Astrocyte of the cerebellum (primary cell): Measurements from ENCODE around the gene ACOT7.

ENCODE experiments used
- DNase-seq: peaks from one replicate; pipeline ENCODE4 v3.0.0-alpha.2; 2011; ENCODE audit warnings: low read depth
- H3K4me3 ChIP-seq: 2 replicates; pipeline ENCODE4 v1.5.1; 2011; ENCODE audit warnings: mild to moderate bottlenecking, low read depth, low read length, moderate library complexity
- CTCF ChIP-seq: IDR thresholded peaks from 2 replicates; pipeline ENCODE4 v1.5.1; 2012; ENCODE audit warnings: low read length, low read depth, moderate library complexity, mild to moderate bottlenecking; ENCODE audit errors: missing control alignments
- in situ Hi-C: cut with HindIII; loops from 2 replicates; pipeline ENCODE4 v1.10.0; 2017; ENCODE audit warnings: low sequenced_read_pairs

ACOT7 gene

GRCh38 chr1:6336776-6337622, 56.6 kb downstream of the ACOT7 start:
- no peak for TF ChIP-seq CTCF
- in situ Hi-C loops = no loop called here
- no peak for DNase-seq
- H3K4me3 ChIP-seq = no peak overlapping the region

- DNase-seq = no peak
- H3K4me3 ChIP-seq = no peak overlapping the region
- TF ChIP-seq CTCF = no peak
- in situ Hi-C loops = loop anchor here (5.0 kb wide), 1 partner anchor 72 kb away; the partner anchor contains the start of gene GPR153
Observed at GRCh38 chr1:6334261-6334993, 59.1 kb downstream of the ACOT7 start.

GRCh38 chr1:6332821-6333220, 60.7 kb downstream of the ACOT7 start:
- TF ChIP-seq CTCF = no peak
- in situ Hi-C loops = loop anchor here (5.0 kb wide), 1 partner anchor 71 kb away; the partner anchor contains the start of gene GPR153
- DNase-seq = no peak
- no peak overlapping the region for H3K4me3 ChIP-seq

GRCh38 chr1:6331543-6332273, 61.9 kb downstream of the ACOT7 start:
- no peak overlapping the region for H3K4me3 ChIP-seq
- TF ChIP-seq CTCF = no peak
- DNase-seq = no peak
- in situ Hi-C loops = loop anchor here (5.0 kb wide), 1 partner anchor 69 kb away; the partner anchor contains the start of gene GPR153

GRCh38 chr1:6330410-6330911, 63.1 kb downstream of the ACOT7 start:
- in situ Hi-C loops = loop anchor here (5.0 kb wide), 1 partner anchor 68 kb away; the partner anchor contains the start of gene GPR153
- peak; percentile 83 for DNase-seq
- H3K4me3 ChIP-seq = no peak overlapping the region
- no peak for TF ChIP-seq CTCF

GRCh38 chr1:6329851-6330250, 63.7 kb downstream of the ACOT7 start:
- H3K4me3 ChIP-seq = no peak overlapping the region
- DNase-seq = no peak
- in situ Hi-C loops = loop anchor here (5.0 kb wide), 1 partner anchor 68 kb away; the partner anchor contains the start of gene GPR153

More at GRCh38 chr1:6329851-6330250, 63.7 kb downstream of the ACOT7 start:
- TF ChIP-seq CTCF = no peak
